K562 (cell line): ENCODE measurements around the gene GAPVD1. TPM values are rescaled to one million over a fixed set of nuclear protein-coding genes. Genes with fewer than 3 reads are reported as not detected.

Experiments
- ATAC-seq: fragments of 200-7000 bp; cut with Tn5 transposase; 3 replicates; pipeline ENCODE4 v1.9.1; 2020; ENCODE audit warnings: moderate library complexity
- BruUV-seq: library from RNA; stranded (reverse); fragments of 400-500 nt; replicated peaks from 2 replicates; lab custom pipeline; 2021; lab: Mats Ljungman, UMichigan
- CTCF ChIA-PET: fragments of 300-600 bp; formaldehyde crosslinking; extraction: SDS; loops from one replicate; lab custom pipeline; 2021; ENCODE audit warnings: low intra/inter-chr PET ratio; lab: Yijun Ruan, JAX
- POLR2A ChIA-PET: fragments of 300-600, 350-650 bp; sonication (Branson Sonifier 250); formaldehyde crosslinking; extraction: SDS; loops from one replicate; lab custom pipeline; 2021; ENCODE audit warnings: antibody characterized with exemption, inconsistent platforms; lab: Yijun Ruan, JAX
- DNase-seq, 4 experiments: peaks; one replicate each; pipeline versions ENCODE4 v3.0.0 to v3.0.0-alpha.2; 2011 to 2018; ENCODE audit warnings: low spot score in 3 of 4, mixed read lengths in 3 of 4; ENCODE audit errors: extremely low read depth in 1 of 4
- FAIRE-seq: peaks from 2 replicates; lab custom pipeline; 2011; peaks lifted over from hg19 to GRCh38; lab: Jason Lieb, UNC
- H2AFZ ChIP-seq: 2 replicates; pipeline ENCODE4 v1.6.0; 2011; ENCODE audit warnings: low read depth, low read length, control low read depth, inconsistent platforms
- H3K27ac ChIP-seq: fragments of 200-600 bp; 3 replicates; pipeline ENCODE4 v1.8.0; 2011; ENCODE audit warnings: low read depth, mild to moderate bottlenecking, control low read depth, inconsistent platforms, low read length, moderate library complexity, mixed read lengths; ENCODE audit errors: extremely low read depth
- H3K27me3 ChIP-seq, 2 experiments: fragments of 300-600 bp in 1 of 2; 2 replicates in 1 of 2; 3 replicates in 1 of 2; pipeline versions ENCODE4 v1.6.0 to v1.8.0; 2011; ENCODE audit warnings: inconsistent platforms in 2 of 2, low read length in 2 of 2, mild to moderate bottlenecking in 1 of 2, mixed read lengths in 1 of 2, moderate library complexity in 1 of 2; ENCODE audit not compliant: control insufficient read depth in 2 of 2, insufficient read depth in 2 of 2
- H3K36me3 ChIP-seq: fragments of 300-600 bp; 3 replicates; pipeline ENCODE4 v1.8.0; 2011; ENCODE audit warnings: mild to moderate bottlenecking, low read length, inconsistent platforms; ENCODE audit not compliant: control insufficient read depth, insufficient read depth
- H3K4me1 ChIP-seq, 2 experiments: fragments of 200-600 bp in 1 of 2; replicated peaks in 1 of 2; 2 replicates in 1 of 2; 3 replicates in 1 of 2; pipeline versions ENCODE4 v1.5.1 to v1.8.0; 2011; ENCODE audit warnings: inconsistent platforms in 2 of 2, low read length in 2 of 2, mild to moderate bottlenecking in 1 of 2, mixed read lengths in 1 of 2, moderate library complexity in 1 of 2; ENCODE audit not compliant: control insufficient read depth in 2 of 2, insufficient read depth in 2 of 2
- H3K4me2 ChIP-seq: 2 replicates; pipeline ENCODE4 v1.6.1; 2011; ENCODE audit warnings: low read length, control low read depth, inconsistent platforms, mixed read lengths; ENCODE audit not compliant: insufficient read depth
- H3K4me3 ChIP-seq: fragments of 200-600 bp; sonication (generic), shearing (Covaris generic); 2 replicates; pipeline ENCODE4 v1.5.1; 2016; ENCODE audit warnings: control low read depth, inconsistent platforms
- H3K79me2 ChIP-seq: fragments of 200-600 bp; 3 replicates; pipeline ENCODE4 v1.8.0; 2011; ENCODE audit warnings: low read length, inconsistent platforms; ENCODE audit not compliant: control insufficient read depth, insufficient read depth
- H3K9ac ChIP-seq, 2 experiments: 2 replicates each; pipeline versions ENCODE4 v1.6.0 to v1.6.1; 2011; ENCODE audit warnings: low read depth in 2 of 2, low read length in 2 of 2, control low read depth in 1 of 2, inconsistent platforms in 1 of 2, mild to moderate bottlenecking in 1 of 2, mixed read lengths in 1 of 2; ENCODE audit not compliant: insufficient read depth in 1 of 2
- H3K9me1 ChIP-seq: one replicate; pipeline ENCODE4 v1.6.0; 2011; ENCODE audit warnings: inconsistent platforms, mild to moderate bottlenecking, low read length, moderate library complexity; ENCODE audit not compliant: control insufficient read depth, insufficient read depth
- H3K9me3 ChIP-seq: replicated peaks from 2 replicates; pipeline ENCODE4 v1.5.1; 2011; ENCODE audit warnings: low read depth, low read length, inconsistent platforms; ENCODE audit not compliant: control insufficient read depth, insufficient read depth
- H4K20me1 ChIP-seq: replicated peaks from 2 replicates; pipeline ENCODE4 v1.6.1; 2011; ENCODE audit warnings: low read length, inconsistent platforms, mixed read lengths; ENCODE audit not compliant: control insufficient read depth, insufficient read depth
- FIP1L1 ChIP-seq: fragments of 200-400 bp; formaldehyde crosslinking; IDR thresholded peaks from 2 replicates; pipeline ENCODE4 v1.6.1; 2018; ENCODE audit warnings: mild to moderate bottlenecking, low read depth, low read length; ENCODE audit not compliant: poor library complexity, severe bottlenecking
- MED1 ChIP-seq: sonication (generic); formaldehyde crosslinking; IDR thresholded peaks from 2 replicates; pipeline ENCODE4 v1.8.1; 2023; ENCODE audit warnings: missing genetic modification reagents, borderline replicate concordance
- NUFIP1 ChIP-seq: fragments of 450-650 bp; IDR thresholded peaks from 2 replicates; pipeline ENCODE4 v1.6.1; 2018; ENCODE audit not compliant: partially characterized antibody
- POU5F1 ChIP-seq: fragments of 150-350 bp; IDR thresholded peaks from 2 replicates; pipeline ENCODE4 v1.6.1; 2014; ENCODE audit warnings: borderline replicate concordance, low read length, low read depth, mild to moderate bottlenecking; ENCODE audit not compliant: partially characterized antibody
- TCF3 ChIP-seq: sonication (generic); formaldehyde crosslinking; IDR thresholded peaks from 2 replicates; pipeline ENCODE4 v1.4.0; 2020; ENCODE audit warnings: mild to moderate bottlenecking, missing genetic modification reagents
- ZBTB26 ChIP-seq: fragments of 450-650 bp; formaldehyde crosslinking; IDR thresholded peaks from 2 replicates; pipeline ENCODE4 v1.4.0; 2022; ENCODE audit warnings: missing genetic modification characterization
- WGBS: fragments of 100-300 bp; shearing (Covaris generic); methylation state at CpG from one replicate; pipeline ENCODE4 v1.1.6; 2016; ENCODE audit warnings: low coverage, mixed read lengths; ENCODE audit not compliant: insufficient coverage; ENCODE audit errors: missing lambda C conversion rate; 5-methylcytosine and 5-hydroxymethylcytosine counted together
- in situ Hi-C: fragments of 300-500 bp; cut with MboI; formaldehyde crosslinking; loops from 4 replicates; pipeline ENCODE4 v1.15.0; 2018; ENCODE audit warnings: inconsistent platforms, mixed read lengths
- intact Hi-C: fragments of 100-400 bp; cut with micrococcal nuclease; formaldehyde crosslinking; loops from 2 replicates; pipeline ENCODE4 v1.14.2; 2022
- polyA plus RNA-seq, 8 experiments: library from polyadenylated mRNA; depleted of rRNA in 4 of 8; stranded (reverse) in 5 of 8; unstranded in 3 of 8; fragments of >200 nt; fragmentation: Nextera tagmentation in 2 of 8; fragmentation: Illumina TruSeq in 1 of 8; extraction: Ambion mirVana in 2 of 8; extraction: Trizol in 1 of 8; gene quantifications; 2 replicates each; pipeline versions ENCODE4 v1.2.1 to v1.2.3, GENCODE V29; 2011 to 2014; ENCODE audit warnings: inconsistent platforms in 1 of 8, missing spikeins in 1 of 8
- total RNA-seq, 7 experiments: library from RNA; depleted of rRNA in 6 of 7; stranded (reverse); fragments of >200 nt in 6 of 7; fragmentation: Illumina TruSeq in 2 of 7; extraction: Trizol in 2 of 7; gene quantifications; 2 replicates each; pipeline versions ENCODE4 v1.2.1 to v1.2.3, GENCODE V29; 2011 to 2021; ENCODE audit warnings: low replicate concordance in 1 of 7

GAPVD1 gene
- total and polyA plus RNA-seq, 9 of the 15 experiments (the other 6 are each of a cell fraction or from before 2014, with no cell fraction given): 9.5 to 66.1 (median 45.5) TPM

GRCh38 chr9:125277411-125277810 lies 15.8 kb downstream of the GAPVD1 start:
- Histone ChIP-seq H4K20me1 (no peaks in the 10 kb centered on the region), H3K4me1 (peaks cover 9 to 14% of the 10 kb centered on the region in 2 experiments; a peak in 4 of 5 replicates), H3K9me1 (no peaks in the 10 kb centered on the region), H3K4me3 (no peak overlapping the region), H3K4me2 (no peak overlapping the region), H3K9ac (no peak overlapping the region), H3K36me3 (peaks cover 28% of the 10 kb centered on the region), H2AFZ (no peak overlapping the region), H3K9me3 (no peaks in the 10 kb centered on the region)
- intact Hi-C loops: no loop called here
- FAIRE-seq: no peak
- in situ Hi-C loops: no loop called here
- BruUV-seq: no TSS peak
- TF ChIP-seq MED1 (CRISPR knock-in tag) (no peak), ZBTB26 (no peak), FIP1L1 (no peak), NUFIP1 (no peak)
- TF ChIP-seq, all 486 proteins: peak for 0
- Histone ChIP-seq H3K27ac (no peak overlapping the region), H3K27me3 (no peaks in the 10 kb centered on the region), H3K79me2 (peaks cover 98% of the 10 kb centered on the region)
- ChIA-PET CTCF (no interaction called here), POLR2A (interaction anchor here (1.2 to 2.4 kb wide), 4 partner anchors 9 to 36 kb away, joined by 3 to 11 read pairs (median 4); partner anchors contain the start of gene HSPA5)
- DNase-seq (no peak), ATAC-seq (no peak)

GRCh38 chr9:125280945-125281344 lies 19.3 kb downstream of the GAPVD1 start:
- POLR2A ChIA-PET: interaction anchor here (0.6 to 1.4 kb wide), 3 partner anchors 10 to 26 kb away, joined by 3 to 4 read pairs (median 3); no protein-coding TSS in a partner anchor
- Histone ChIP-seq H3K27ac (peak overlapping the region; percentile 4; the same call in 1 of the 3 replicates), H3K9ac (peak overlapping the region in 1 of 2 experiments; percentile 4; a peak in 1 of 4 replicates)
- intact Hi-C loops: no loop called here
- CTCF ChIA-PET: no interaction called here
- no peak for TF ChIP-seq FIP1L1
- TF ChIP-seq TCF3 (CRISPR knock-in tag): peak; percentile 16; the same call in 1 of the 2 replicates
- TF ChIP-seq POU5F1: no peak
- TF ChIP-seq, all 486 proteins: peak for 1
- H3K27me3 ChIP-seq: no peaks in the 10 kb centered on the region
- in situ Hi-C loops: no loop called here
- H3K9me1 ChIP-seq: no peaks in the 10 kb centered on the region
- H4K20me1 ChIP-seq: no peaks in the 10 kb centered on the region
- ATAC-seq: no peak
- no peak for FAIRE-seq
- no peak for DNase-seq
- H3K9me3 ChIP-seq: no peaks in the 10 kb centered on the region
- peaks cover 20% of the 10 kb centered on the region; the same call in 2 of the 3 replicates for H3K36me3 ChIP-seq
- no peak overlapping the region for H2AFZ ChIP-seq
- WGBS: 34% methylated on average over 4 of the region's 4 CpGs
- no TSS peak for BruUV-seq
- H3K4me1 ChIP-seq: peaks cover 27 to 32% of the 10 kb centered on the region in 2 experiments
- H3K79me2 ChIP-seq: peaks cover 87% of the 10 kb centered on the region
- no peak overlapping the region for H3K4me2 ChIP-seq
- H3K4me3 ChIP-seq: no peak overlapping the region
